ENCODE measurements around the gene ADAMTS7. TPM values are rescaled to one million over a fixed set of nuclear protein-coding genes. Genes with fewer than 3 reads are reported as not detected.

ADAMTS7 gene
- polyA plus RNA-seq, 2 donors = 0.45 to 0.63 TPM

- Histone ChIP-seq H3K36me3 (ENCODE audit: control insufficient read depth in 2 of 2, insufficient read depth in 2 of 2, low read length in 1 of 2) (no peaks in the 10 kb centered on the region), H3K27me3 (ENCODE audit: control insufficient read depth in 1 of 2, insufficient read depth in 2 of 2, low read length in 2 of 2) (no peaks in the 10 kb centered on the region), H3K4me1 (ENCODE audit: control insufficient read depth in 2 of 2, insufficient read depth in 2 of 2, low read length in 1 of 2) (no peaks in the 10 kb centered on the region), H3K27ac (ENCODE audit: low read depth in 2 of 2, low read length in 1 of 2) (no peak overlapping the region), H3K9me3 (ENCODE audit: control insufficient read depth in 2 of 2, insufficient read depth in 1 of 2, low read depth in 1 of 2, low read length in 1 of 2) (peaks cover 0 to 5% of the 10 kb centered on the region in 2 donors), H3K4me3 (ENCODE audit: low read depth in 1 of 2, low read length in 2 of 2) (no peak overlapping the region)
- WGBS, 2 donors = 84 to 86% methylated on average over 73 of the region's 73 CpGs
Measured at GRCh38 chr15:78831229-78832207, 20.3 kb upstream of the ADAMTS7 start.

GRCh38 chr15:78830514-78831228 lies 19.4 kb upstream of the ADAMTS7 start:
- 38 to 39% methylated on average over 51 to 52 of the region's 52 CpGs for WGBS, 2 donors
- Histone ChIP-seq H3K27me3 (ENCODE audit: control insufficient read depth in 1 of 2, insufficient read depth in 2 of 2, low read length in 2 of 2) (no peaks in the 10 kb centered on the region), H3K4me1 (ENCODE audit: control insufficient read depth in 2 of 2, insufficient read depth in 2 of 2, low read length in 1 of 2) (no peaks in the 10 kb centered on the region), H3K36me3 (ENCODE audit: control insufficient read depth in 2 of 2, insufficient read depth in 2 of 2, low read length in 1 of 2) (no peaks in the 10 kb centered on the region), H3K9me3 (ENCODE audit: control insufficient read depth in 2 of 2, insufficient read depth in 1 of 2, low read depth in 1 of 2, low read length in 1 of 2) (peaks cover 0 to 5% of the 10 kb centered on the region in 2 donors), H3K4me3 (ENCODE audit: low read depth in 1 of 2, low read length in 2 of 2) (no peak overlapping the region), H3K27ac (ENCODE audit: low read depth in 2 of 2, low read length in 1 of 2) (no peak overlapping the region)

GRCh38 chr15:78828920-78829319 lies 17.7 kb upstream of the ADAMTS7 start:
- Histone ChIP-seq H3K9me3 (ENCODE audit: control insufficient read depth in 2 of 2, insufficient read depth in 1 of 2, low read depth in 1 of 2, low read length in 1 of 2) (peaks cover 0 to 5% of the 10 kb centered on the region in 2 donors), H3K4me1 (ENCODE audit: control insufficient read depth in 2 of 2, insufficient read depth in 2 of 2, low read length in 1 of 2) (no peaks in the 10 kb centered on the region), H3K4me3 (ENCODE audit: low read depth in 1 of 2, low read length in 2 of 2) (no peak overlapping the region), H3K36me3 (ENCODE audit: control insufficient read depth in 2 of 2, insufficient read depth in 2 of 2, low read length in 1 of 2) (no peaks in the 10 kb centered on the region), H3K27me3 (ENCODE audit: control insufficient read depth in 1 of 2, insufficient read depth in 2 of 2, low read length in 2 of 2) (no peaks in the 10 kb centered on the region), H3K27ac (ENCODE audit: low read depth in 2 of 2, low read length in 1 of 2) (no peak overlapping the region)
- WGBS, 2 donors = 74 to 81% methylated on average over 2 of the region's 2 CpGs

GRCh38 chr15:78822514-78822913 lies 11.2 kb upstream of the ADAMTS7 start:
- H3K27ac ChIP-seq (ENCODE audit: low read depth in 2 of 2, low read length in 1 of 2) = no peak overlapping the region
- no peaks in the 10 kb centered on the region for H3K4me1 ChIP-seq (ENCODE audit: control insufficient read depth in 2 of 2, insufficient read depth in 2 of 2, low read length in 1 of 2)
- H3K27me3 ChIP-seq (ENCODE audit: control insufficient read depth in 1 of 2, insufficient read depth in 2 of 2, low read length in 2 of 2) = no peaks in the 10 kb centered on the region
- WGBS, 2 donors = 51 to 52% methylated on average over 3 of the region's 3 CpGs
- no peaks in the 10 kb centered on the region for H3K36me3 ChIP-seq (ENCODE audit: control insufficient read depth in 2 of 2, insufficient read depth in 2 of 2, low read length in 1 of 2)
- no peak overlapping the region for H3K4me3 ChIP-seq (ENCODE audit: low read depth in 1 of 2, low read length in 2 of 2)
- no peaks in the 10 kb centered on the region for H3K9me3 ChIP-seq (ENCODE audit: control insufficient read depth in 2 of 2, insufficient read depth in 1 of 2, low read depth in 1 of 2, low read length in 1 of 2)

- Histone ChIP-seq H3K4me3 (ENCODE audit: low read depth in 1 of 2, low read length in 2 of 2) (peak overlapping the region in 1 of 2 donors; percentile 49), H3K9me3 (ENCODE audit: control insufficient read depth in 2 of 2, insufficient read depth in 1 of 2, low read depth in 1 of 2, low read length in 1 of 2) (no peaks in the 10 kb centered on the region)
Measured at GRCh38 chr15:78811825-78812183, 540 bp upstream of the ADAMTS7 start.

GRCh38 chr15:78810362-78811123 lies 721 bp downstream of the ADAMTS7 start:
- 1% methylated on average over 74 to 76 of the region's 76 CpGs for WGBS, 2 donors
- H3K9me3 ChIP-seq (ENCODE audit: control insufficient read depth in 2 of 2, insufficient read depth in 1 of 2, low read depth in 1 of 2, low read length in 1 of 2) = no peaks in the 10 kb centered on the region
- no peaks in the 10 kb centered on the region for H3K36me3 ChIP-seq (ENCODE audit: control insufficient read depth in 2 of 2, insufficient read depth in 2 of 2, low read length in 1 of 2)
- peak overlapping the region in 1 of 2 donors; percentile 41 for H3K27ac ChIP-seq (ENCODE audit: low read depth in 2 of 2, low read length in 1 of 2)
- H3K27me3 ChIP-seq (ENCODE audit: control insufficient read depth in 1 of 2, insufficient read depth in 2 of 2, low read length in 2 of 2) = peaks cover 0 to 3% of the 10 kb centered on the region in 2 donors
- peaks cover 0 to 2% of the 10 kb centered on the region in 2 donors for H3K4me1 ChIP-seq (ENCODE audit: control insufficient read depth in 2 of 2, insufficient read depth in 2 of 2, low read length in 1 of 2)
- peak overlapping the region; percentile 49 to 69 for H3K4me3 ChIP-seq (ENCODE audit: low read depth in 1 of 2, low read length in 2 of 2)

More at GRCh38 chr15:78811825-78812183, 540 bp upstream of the ADAMTS7 start:
- H3K27me3 ChIP-seq (ENCODE audit: control insufficient read depth in 1 of 2, insufficient read depth in 2 of 2, low read length in 2 of 2) = peaks cover 0 to 3% of the 10 kb centered on the region in 2 donors
- 21 to 25% methylated on average over 24 of the region's 24 CpGs for WGBS, 2 donors
- H3K36me3 ChIP-seq (ENCODE audit: control insufficient read depth in 2 of 2, insufficient read depth in 2 of 2, low read length in 1 of 2) = no peaks in the 10 kb centered on the region
- H3K27ac ChIP-seq (ENCODE audit: low read depth in 2 of 2, low read length in 1 of 2) = peak overlapping the region in 1 of 2 donors; percentile 41
- peaks cover 0 to 2% of the 10 kb centered on the region in 2 donors for H3K4me1 ChIP-seq (ENCODE audit: control insufficient read depth in 2 of 2, insufficient read depth in 2 of 2, low read length in 1 of 2)

- 29 to 30% methylated on average over 11 of the region's 11 CpGs for WGBS, 2 donors
- H3K27ac ChIP-seq (ENCODE audit: low read depth in 2 of 2, low read length in 1 of 2) = no peak overlapping the region
- H3K27me3 ChIP-seq (ENCODE audit: control insufficient read depth in 1 of 2, insufficient read depth in 2 of 2, low read length in 2 of 2) = peaks cover 0 to 3% of the 10 kb centered on the region in 2 donors
Measured at GRCh38 chr15:78810003-78810361, 1.3 kb downstream of the ADAMTS7 start.

GRCh38 chr15:78808550-78808949 lies 2.7 kb downstream of the ADAMTS7 start:
- H3K27me3 ChIP-seq (ENCODE audit: control insufficient read depth in 1 of 2, insufficient read depth in 2 of 2, low read length in 2 of 2) = peaks cover 0 to 3% of the 10 kb centered on the region in 2 donors
- no peak overlapping the region for H3K4me3 ChIP-seq (ENCODE audit: low read depth in 1 of 2, low read length in 2 of 2)
- WGBS, 2 donors = 54 to 72% methylated on average over 2 of the region's 2 CpGs

More at GRCh38 chr15:78810003-78810361, 1.3 kb downstream of the ADAMTS7 start:
- Histone ChIP-seq H3K36me3 (ENCODE audit: control insufficient read depth in 2 of 2, insufficient read depth in 2 of 2, low read length in 1 of 2) (no peaks in the 10 kb centered on the region), H3K4me1 (ENCODE audit: control insufficient read depth in 2 of 2, insufficient read depth in 2 of 2, low read length in 1 of 2) (peaks cover 0 to 2% of the 10 kb centered on the region in 2 donors), H3K4me3 (ENCODE audit: low read depth in 1 of 2, low read length in 2 of 2) (peak overlapping the region; percentile 49 to 69), H3K9me3 (ENCODE audit: control insufficient read depth in 2 of 2, insufficient read depth in 1 of 2, low read depth in 1 of 2, low read length in 1 of 2) (no peaks in the 10 kb centered on the region)

GRCh38 chr15:78807359-78807758 lies 3.9 kb downstream of the ADAMTS7 start:
- 99 to 100% methylated on average over 2 of the region's 2 CpGs for WGBS, 2 donors
- Histone ChIP-seq H3K4me1 (ENCODE audit: control insufficient read depth in 2 of 2, insufficient read depth in 2 of 2, low read length in 1 of 2) (peaks cover 0 to 2% of the 10 kb centered on the region in 2 donors), H3K9me3 (ENCODE audit: control insufficient read depth in 2 of 2, insufficient read depth in 1 of 2, low read depth in 1 of 2, low read length in 1 of 2) (no peaks in the 10 kb centered on the region), H3K36me3 (ENCODE audit: control insufficient read depth in 2 of 2, insufficient read depth in 2 of 2, low read length in 1 of 2) (no peaks in the 10 kb centered on the region), H3K27me3 (ENCODE audit: control insufficient read depth in 1 of 2, insufficient read depth in 2 of 2, low read length in 2 of 2) (peaks cover 0 to 3% of the 10 kb centered on the region in 2 donors), H3K4me3 (ENCODE audit: low read depth in 1 of 2, low read length in 2 of 2) (no peak overlapping the region), H3K27ac (ENCODE audit: low read depth in 2 of 2, low read length in 1 of 2) (no peak overlapping the region)

More at GRCh38 chr15:78808550-78808949, 2.7 kb downstream of the ADAMTS7 start:
- Histone ChIP-seq H3K27ac (ENCODE audit: low read depth in 2 of 2, low read length in 1 of 2) (no peak overlapping the region), H3K36me3 (ENCODE audit: control insufficient read depth in 2 of 2, insufficient read depth in 2 of 2, low read length in 1 of 2) (no peaks in the 10 kb centered on the region), H3K9me3 (ENCODE audit: control insufficient read depth in 2 of 2, insufficient read depth in 1 of 2, low read depth in 1 of 2, low read length in 1 of 2) (no peaks in the 10 kb centered on the region), H3K4me1 (ENCODE audit: control insufficient read depth in 2 of 2, insufficient read depth in 2 of 2, low read length in 1 of 2) (peaks cover 0 to 2% of the 10 kb centered on the region in 2 donors)
